CD8-positive, alpha-beta memory T cell (primary cell): ENCODE results near the gene NR3C1. TPM values are rescaled to one million over a fixed set of nuclear protein-coding genes. Genes with fewer than 3 reads are reported as not detected.
A peak's percentile ranks its signal among the peaks of the same experiment; 100 is the strongest.

Experiments used
- CTCF ChIA-PET: fragments of 350-600 bp; sonication (Branson Sonifier 250); formaldehyde crosslinking; loops from one replicate; lab custom pipeline; 2021; ENCODE audit warnings: antibody characterized with exemption; lab: Charles Lee
- POLR2A ChIA-PET: fragments of 350-600 bp; sonication (Branson Sonifier 250); formaldehyde crosslinking; loops from one replicate; lab custom pipeline; 2021; ENCODE audit warnings: antibody characterized with exemption; lab: Charles Lee
- DNase-seq, 5 donors: peaks; one replicate each; pipeline versions ENCODE4 v3.0.0 to v3.0.0-alpha.2; 2020 to 2022; ENCODE audit warnings: mixed read lengths in 1 of 5
- H3K27ac ChIP-seq: one replicate; pipeline ENCODE4 v1.7.0; 2013; ENCODE audit warnings: low read depth, mild to moderate bottlenecking, low read length, moderate library complexity
- H3K27me3 ChIP-seq: 2 replicates; pipeline ENCODE4 v1.7.0; 2013; ENCODE audit warnings: low read length, mild to moderate bottlenecking; ENCODE audit not compliant: insufficient read depth, poor library complexity, severe bottlenecking
- H3K36me3 ChIP-seq: 2 replicates; pipeline ENCODE4 v1.7.0; 2013; ENCODE audit warnings: mild to moderate bottlenecking, low read length, moderate library complexity; ENCODE audit not compliant: insufficient read depth
- H3K4me1 ChIP-seq: 2 replicates; pipeline ENCODE4 v1.7.0; 2013; ENCODE audit warnings: mild to moderate bottlenecking, low read length, moderate library complexity; ENCODE audit not compliant: insufficient read depth
- H3K4me3 ChIP-seq: 2 replicates; pipeline ENCODE4 v1.7.0; 2013; ENCODE audit warnings: mild to moderate bottlenecking, low read length
- H3K9me3 ChIP-seq: 2 replicates; pipeline ENCODE4 v1.7.0; 2013; ENCODE audit warnings: mild to moderate bottlenecking, low read length
- H3K27ac Mint-ChIP-seq, 8 donors: one replicate each; pipeline ENCODE4 v1.8.0; 2020 to 2021; ENCODE audit warnings: mixed read lengths in 8 of 8, mild to moderate bottlenecking in 6 of 8, inconsistent platforms in 3 of 8, moderate library complexity in 3 of 8
- H3K27me3 Mint-ChIP-seq, 2 donors: one replicate each; pipeline ENCODE4 v1.8.0; 2020 to 2021; ENCODE audit warnings: mixed read lengths in 2 of 2, mild to moderate bottlenecking in 1 of 2, moderate library complexity in 1 of 2
- H3K36me3 Mint-ChIP-seq, 3 donors: one replicate each; pipeline ENCODE4 v1.8.0; 2020 to 2021; ENCODE audit warnings: mixed read lengths in 3 of 3, inconsistent platforms in 1 of 3, mild to moderate bottlenecking in 1 of 3
- H3K4me1 Mint-ChIP-seq, 3 donors: one replicate each; pipeline ENCODE4 v1.8.0; 2020 to 2021; ENCODE audit warnings: mixed read lengths in 3 of 3, inconsistent platforms in 1 of 3, mild to moderate bottlenecking in 1 of 3
- H3K4me3 Mint-ChIP-seq, 7 donors: one replicate each; pipeline ENCODE4 v1.8.0; 2020 to 2021; ENCODE audit warnings: mixed read lengths in 7 of 7, mild to moderate bottlenecking in 6 of 7, moderate library complexity in 4 of 7, inconsistent platforms in 2 of 7
- H3K9me3 Mint-ChIP-seq, 5 donors: one replicate each; pipeline ENCODE4 v1.8.0; 2020 to 2022; ENCODE audit warnings: mixed read lengths in 5 of 5, mild to moderate bottlenecking in 3 of 5, moderate library complexity in 2 of 5, inconsistent platforms in 1 of 5
- polyA plus RNA-seq: library from polyadenylated mRNA; unstranded; fragments of 300-500 nt; fragmentation: Illumina TruSeq; gene quantifications from one replicate; pipeline ENCODE4 v1.2.3, GENCODE V29; 2021
- total RNA-seq, 2 experiments: library from RNA; stranded (reverse); gene quantifications; one replicate each; pipeline ENCODE4 v1.2.3, GENCODE V29; 2021

The NR3C1 gene
- total RNA-seq = 10 to 100 TPM; 65.3 to 66.5 TPM
- 85.5 TPM for polyA plus RNA-seq

DNA sequence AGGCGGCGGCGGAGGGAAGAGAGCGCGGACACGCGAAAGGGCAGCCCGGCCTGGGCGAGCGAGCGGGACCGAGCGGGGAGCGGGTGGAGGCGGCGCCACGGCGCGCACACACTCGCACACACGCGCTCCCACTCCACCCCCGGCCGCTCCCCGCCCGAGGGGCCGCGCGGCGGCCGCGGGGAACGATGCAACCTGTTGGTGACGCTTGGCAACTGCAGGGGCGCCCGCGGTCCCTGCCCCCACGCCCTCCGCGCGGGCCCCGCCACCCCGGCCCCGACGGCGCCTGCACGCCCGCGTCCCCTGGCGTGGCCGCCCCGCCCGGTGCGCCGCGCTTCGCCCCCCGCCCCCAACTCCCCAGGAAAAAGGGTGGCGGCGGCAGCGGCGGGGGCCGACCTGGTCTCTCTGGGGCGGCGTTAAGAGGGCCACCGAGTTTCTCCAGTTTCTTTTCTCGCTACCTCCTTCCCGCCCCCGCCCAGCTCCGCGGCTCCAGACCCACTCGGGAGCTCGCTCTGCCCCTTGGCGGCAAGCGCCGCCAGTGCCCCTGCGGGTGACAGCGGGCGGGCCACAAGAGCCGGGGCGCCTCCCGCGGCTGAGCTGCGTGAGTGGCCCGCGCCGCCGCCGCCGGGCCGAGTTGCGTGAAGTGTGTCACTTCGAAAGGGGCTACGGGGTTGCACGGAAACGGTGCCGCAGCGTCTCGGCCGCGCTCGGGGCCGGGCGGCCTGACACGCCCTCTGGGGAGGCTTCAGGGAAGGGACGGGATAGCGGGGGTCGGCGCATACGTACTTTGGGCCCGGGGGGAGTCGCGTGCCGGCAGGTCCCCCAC, at the start of gene NR3C1:
NR3C1 (minus strand) TSS at position 94 of the 823 bp plus-strand sequence. CDS start 2,847 bp downstream, outside the sequence.
- Histone ChIP-seq H3K4me1 (peaks cover 34% of the 10 kb centered on the region), H3K27me3 (no peaks in the 10 kb centered on the region), H3K4me3 (peak within 1 kb of the TSS; percentile 98), H3K27ac (peak within 1 kb of the TSS; percentile 92), H3K36me3 (no peaks in the 10 kb centered on the region), H3K9me3 (no peaks in the 10 kb centered on the region)
- Mint-ChIP-seq H3K27me3 (no peaks in the 10 kb centered on the region), H3K4me3 (peak within 1 kb of the TSS; percentile 94 to 99 (median 97)), H3K27ac (peak within 1 kb of the TSS; percentile 96 to 100 (median 99)), H3K9me3 (no peaks in the 10 kb centered on the region), H3K36me3 (peaks cover 12 to 44% (median 14%) of the 10 kb centered on the region in 3 donors), H3K4me1 (peaks cover 43 to 47% (median 43%) of the 10 kb centered on the region in 3 donors)
- CTCF ChIA-PET = interaction anchor here (0.5 to 3.0 kb wide), 33 partner anchors 10 to 787 kb away, joined by 3 to 71 read pairs (median 4); no protein-coding TSS in a partner anchor
- DNase-seq = peak; percentile 82 to 92 (median 90)
- POLR2A ChIA-PET = interaction anchor here (0.6 to 3.0 kb wide), 37 partner anchors 10 to 787 kb away, joined by 3 to 123 read pairs (median 4); partner anchors contain the start of genes KCTD16 and YIPF5

DNA sequence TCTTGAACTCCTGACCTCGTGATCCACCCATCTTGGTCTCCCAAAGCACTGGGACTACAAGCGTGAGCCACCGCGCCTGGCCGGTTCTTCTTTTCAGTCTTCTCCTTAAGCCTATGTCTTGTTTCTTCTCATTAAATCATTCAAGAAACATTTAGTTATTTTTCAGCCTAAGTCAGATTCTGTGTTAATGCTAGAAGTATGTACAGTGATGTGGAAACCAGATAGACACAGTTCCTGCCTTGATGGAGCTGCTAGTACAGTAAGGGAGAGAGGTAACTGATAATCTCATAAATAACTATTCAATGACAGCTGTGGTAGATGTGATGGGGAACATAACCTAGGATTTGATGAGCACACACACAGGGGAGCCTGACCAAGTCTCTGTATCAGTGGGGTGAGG, 46.3 kb upstream of the NR3C1 start:
- Histone ChIP-seq H3K9me3 (no peaks in the 10 kb centered on the region), H3K27me3 (no peaks in the 10 kb centered on the region), H3K36me3 (no peaks in the 10 kb centered on the region), H3K27ac (no peak overlapping the region), H3K4me3 (no peak overlapping the region), H3K4me1 (no peaks in the 10 kb centered on the region)
- H3K4me1 Mint-ChIP-seq = peaks cover 7 to 32% (median 19%) of the 10 kb centered on the region in 3 donors
- H3K27me3 Mint-ChIP-seq = peaks cover 0 to 4% of the 10 kb centered on the region in 2 donors
- H3K36me3 Mint-ChIP-seq = peaks cover 0 to 4% (median 0%) of the 10 kb centered on the region in 3 donors
- no peak overlapping the region for H3K4me3 Mint-ChIP-seq
- H3K27ac Mint-ChIP-seq = no peak overlapping the region
- CTCF ChIA-PET = no interaction called here
- H3K9me3 Mint-ChIP-seq = no peaks in the 10 kb centered on the region
- no peak for DNase-seq
- POLR2A ChIA-PET = no interaction called here

DNA sequence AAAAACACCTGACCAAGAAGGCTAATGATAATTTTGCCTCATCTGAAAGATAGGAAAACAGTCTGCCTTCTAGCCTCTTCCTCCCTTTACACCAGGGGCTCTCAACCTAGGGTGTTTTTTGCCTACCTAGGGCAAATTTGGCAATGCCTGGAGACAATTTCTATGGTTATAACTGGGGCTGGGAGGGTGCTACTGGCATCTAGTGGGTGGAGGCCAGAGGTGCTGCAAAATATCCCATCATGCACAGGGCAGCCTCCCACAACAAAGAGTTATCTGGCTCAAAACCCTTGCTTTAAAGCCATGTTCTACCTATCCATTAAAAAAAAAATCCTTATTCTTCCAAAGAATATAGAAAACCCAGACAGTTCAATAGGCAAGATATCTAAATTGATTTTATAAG, 45.0 kb upstream of the NR3C1 start:
- H3K9me3 Mint-ChIP-seq = no peaks in the 10 kb centered on the region
- POLR2A ChIA-PET = no interaction called here
- H3K4me3 Mint-ChIP-seq = no peak overlapping the region
- H3K36me3 ChIP-seq = no peaks in the 10 kb centered on the region
- peak in 1 of 5 donors; percentile 7 for DNase-seq
- peaks cover 0 to 2% (median 0%) of the 10 kb centered on the region in 3 donors for H3K36me3 Mint-ChIP-seq
- peaks cover 0 to 2% of the 10 kb centered on the region in 2 donors for H3K27me3 Mint-ChIP-seq
- peak overlapping the region in 1 of 8 donors; percentile 19 for H3K27ac Mint-ChIP-seq
- H3K27me3 ChIP-seq = no peaks in the 10 kb centered on the region
- H3K27ac ChIP-seq = no peak overlapping the region
- H3K4me3 ChIP-seq = no peak overlapping the region
- no peaks in the 10 kb centered on the region for H3K4me1 ChIP-seq
- H3K4me1 Mint-ChIP-seq = peaks cover 7 to 32% (median 19%) of the 10 kb centered on the region in 3 donors
- CTCF ChIA-PET = no interaction called here
- no peaks in the 10 kb centered on the region for H3K9me3 ChIP-seq

DNA sequence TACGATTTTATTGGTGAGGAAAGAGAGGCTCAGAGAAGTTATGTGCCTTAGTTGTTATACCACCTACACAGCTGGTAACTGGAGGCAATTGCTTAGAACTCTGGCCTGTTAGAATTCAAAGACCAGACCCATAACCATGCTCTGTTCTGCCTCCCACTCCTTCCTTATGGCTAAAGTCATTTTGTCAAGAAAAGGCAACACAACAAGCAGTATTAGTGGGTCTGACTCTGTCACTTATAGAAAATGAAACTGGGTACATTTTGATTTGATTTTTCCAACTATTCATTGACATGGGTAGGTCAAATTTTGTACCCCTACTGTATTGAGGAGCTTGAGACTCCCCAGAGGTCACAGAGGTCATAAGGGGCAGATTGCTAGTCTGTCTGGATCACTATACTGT, 44.5 kb upstream of the NR3C1 start:
- Histone ChIP-seq H3K27ac (no peak overlapping the region), H3K4me3 (no peak overlapping the region), H3K4me1 (no peaks in the 10 kb centered on the region), H3K27me3 (no peaks in the 10 kb centered on the region), H3K9me3 (no peaks in the 10 kb centered on the region), H3K36me3 (no peaks in the 10 kb centered on the region)
- no peak for DNase-seq
- H3K36me3 Mint-ChIP-seq = no peaks in the 10 kb centered on the region
- no peak overlapping the region for H3K4me3 Mint-ChIP-seq
- H3K9me3 Mint-ChIP-seq = no peaks in the 10 kb centered on the region
- peaks cover 7 to 32% (median 19%) of the 10 kb centered on the region in 3 donors for H3K4me1 Mint-ChIP-seq
- ChIA-PET CTCF (no interaction called here), POLR2A (no interaction called here)
- H3K27ac Mint-ChIP-seq = peak overlapping the region in 2 of 8 donors; percentile 14 to 19
- no peaks in the 10 kb centered on the region for H3K27me3 Mint-ChIP-seq

DNA sequence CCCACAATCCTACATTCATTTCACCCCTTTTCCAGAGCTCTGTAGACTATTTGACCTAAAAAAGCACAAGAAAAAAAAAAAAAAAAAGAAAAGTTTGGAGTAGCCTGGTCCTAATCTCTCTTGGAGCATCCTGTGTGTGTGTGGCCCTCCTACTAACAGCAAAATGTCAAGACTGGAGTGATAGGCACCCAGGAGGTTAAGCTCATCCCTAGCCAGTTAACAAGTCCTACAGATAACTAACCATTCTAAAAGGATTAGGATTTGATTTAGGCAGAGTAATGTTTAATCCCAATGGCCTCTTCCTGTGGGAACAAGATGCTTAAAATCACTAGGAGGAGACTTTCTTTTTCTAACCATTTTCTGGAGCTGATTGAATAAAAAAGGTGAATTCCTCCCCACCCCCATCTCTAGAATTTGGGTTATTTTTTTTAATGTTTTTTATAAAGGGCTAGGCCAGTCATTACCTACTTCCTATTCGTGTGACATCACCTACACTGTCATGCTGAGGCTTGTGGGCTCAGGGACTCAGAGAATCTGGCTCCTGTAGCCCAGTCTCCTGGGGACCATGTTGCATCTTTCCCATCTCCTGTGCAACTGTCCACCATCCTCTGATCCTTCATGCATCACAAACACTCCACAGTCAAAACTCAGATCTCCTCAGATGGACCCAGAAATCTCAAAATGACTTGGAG, 43.2 kb upstream of the NR3C1 start:
- no peak overlapping the region for H3K27ac ChIP-seq
- Mint-ChIP-seq H3K36me3 (no peaks in the 10 kb centered on the region), H3K4me3 (no peak overlapping the region), H3K9me3 (no peaks in the 10 kb centered on the region), H3K27me3 (no peaks in the 10 kb centered on the region), H3K4me1 (peaks cover 7 to 32% (median 19%) of the 10 kb centered on the region in 3 donors), H3K27ac (peak overlapping the region in 5 of 8 donors; percentile 4 to 53 (median 31))
- no peak overlapping the region for H3K4me3 ChIP-seq
- no peaks in the 10 kb centered on the region for H3K36me3 ChIP-seq
- POLR2A ChIA-PET = interaction anchor here (0.6 to 1.5 kb wide), 4 partner anchors 12 to 44 kb away, joined by 3 to 6 read pairs (median 4); no protein-coding TSS in a partner anchor
- no peak for DNase-seq
- CTCF ChIA-PET = interaction anchor here (1.0 to 1.4 kb wide), 2 partner anchors 18 to 169 kb away, joined by 3 read pairs; no protein-coding TSS in a partner anchor
- H3K9me3 ChIP-seq = no peaks in the 10 kb centered on the region
- H3K27me3 ChIP-seq = no peaks in the 10 kb centered on the region
- H3K4me1 ChIP-seq = no peaks in the 10 kb centered on the region

DNA sequence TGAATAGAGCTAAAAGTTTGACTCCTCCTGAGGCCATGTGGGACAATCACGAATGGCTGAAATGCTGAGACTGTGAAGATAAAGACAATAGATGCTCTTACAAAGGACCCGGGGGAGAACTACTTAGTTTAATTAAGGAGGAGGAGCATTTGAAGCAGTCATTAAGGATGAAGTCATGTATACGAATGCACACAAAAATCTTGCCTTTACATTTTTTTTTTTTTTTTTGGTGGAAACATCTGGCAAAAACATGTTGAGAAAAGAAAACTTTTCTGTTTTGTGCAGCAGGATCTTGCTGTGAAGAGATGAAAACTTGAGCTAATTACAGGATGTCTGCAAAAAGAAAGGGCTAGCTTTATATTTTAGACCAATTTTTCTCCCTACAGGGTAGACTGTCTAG, 42.3 kb upstream of the NR3C1 start:
- DNase-seq = no peak
- Mint-ChIP-seq H3K9me3 (no peaks in the 10 kb centered on the region), H3K27ac (no peak overlapping the region), H3K27me3 (no peaks in the 10 kb centered on the region), H3K36me3 (no peaks in the 10 kb centered on the region), H3K4me3 (no peak overlapping the region), H3K4me1 (peaks cover 7 to 32% (median 19%) of the 10 kb centered on the region in 3 donors)
- Histone ChIP-seq H3K4me1 (no peaks in the 10 kb centered on the region), H3K36me3 (no peaks in the 10 kb centered on the region), H3K4me3 (no peak overlapping the region), H3K27me3 (no peaks in the 10 kb centered on the region), H3K9me3 (no peaks in the 10 kb centered on the region), H3K27ac (no peak overlapping the region)
- ChIA-PET CTCF (interaction anchor here (1.0 to 1.4 kb wide), 2 partner anchors 18 to 170 kb away, joined by 3 read pairs; no protein-coding TSS in a partner anchor), POLR2A (interaction anchor here (1.2 to 1.5 kb wide), 2 partner anchors 11 to 41 kb away, joined by 5 to 6 read pairs; no protein-coding TSS in a partner anchor)

DNA sequence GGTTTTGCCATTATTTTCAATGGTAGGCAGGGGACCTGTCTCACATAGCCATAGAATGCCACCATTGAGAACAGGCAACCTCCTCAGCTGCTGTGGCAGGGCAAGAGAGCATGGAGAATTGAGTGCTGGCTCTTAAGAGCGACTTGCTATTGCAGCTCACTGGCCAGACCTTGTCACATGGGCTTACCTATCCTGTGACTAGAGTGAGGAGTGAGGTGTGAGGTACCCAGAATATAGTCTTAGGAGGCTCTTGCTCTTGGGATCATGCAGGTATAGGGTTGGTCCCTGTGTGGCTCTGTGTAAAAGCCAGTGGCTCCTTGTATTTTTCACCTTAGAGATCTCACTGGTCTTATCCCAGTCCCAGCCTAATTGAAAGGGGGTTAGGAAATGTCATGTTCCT, 39.8 kb upstream of the NR3C1 start:
- POLR2A ChIA-PET = no interaction called here
- no peak for DNase-seq
- no peaks in the 10 kb centered on the region for H3K9me3 Mint-ChIP-seq
- no peaks in the 10 kb centered on the region for H3K36me3 Mint-ChIP-seq
- Histone ChIP-seq H3K36me3 (no peaks in the 10 kb centered on the region), H3K27ac (no peak overlapping the region), H3K4me3 (no peak overlapping the region), H3K9me3 (no peaks in the 10 kb centered on the region), H3K4me1 (no peaks in the 10 kb centered on the region), H3K27me3 (no peaks in the 10 kb centered on the region)
- no peak overlapping the region for H3K27ac Mint-ChIP-seq
- H3K27me3 Mint-ChIP-seq = no peaks in the 10 kb centered on the region
- CTCF ChIA-PET = interaction anchor here (1.7 kb wide), 1 partner anchor 39 kb away, joined by 7 read pairs; the partner anchor contains the start of gene NR3C1
- peaks cover 5 to 28% (median 15%) of the 10 kb centered on the region in 3 donors for H3K4me1 Mint-ChIP-seq
- no peak overlapping the region for H3K4me3 Mint-ChIP-seq
